ENCODE data around the gene PARD3. TPM values are rescaled to one million over a fixed set of nuclear protein-coding genes. Genes with fewer than 3 reads are reported as not detected.
"Not testable (repeated sequence)": the region's sequence is repeated elsewhere in the genome, so short reads cannot be mapped to it uniquely, and the experiment has no call there.

PARD3 gene
- total RNA-seq, 1 donor from 2014 or later = 88.7 TPM

- H3K9ac ChIP-seq (ENCODE audit: low read depth in 1 of 3, low read length in 3 of 3); H3K36me3 ChIP-seq (ENCODE audit: control insufficient read depth in 3 of 3, insufficient read depth in 3 of 3, low read length in 3 of 3); H3K4me3 ChIP-seq (ENCODE audit: low read length in 3 of 3): not testable (repeated sequence)
These were observed 461.6 kb downstream of the PARD3 start for GRCh38 chr10:34353530-34353929.

DNA sequence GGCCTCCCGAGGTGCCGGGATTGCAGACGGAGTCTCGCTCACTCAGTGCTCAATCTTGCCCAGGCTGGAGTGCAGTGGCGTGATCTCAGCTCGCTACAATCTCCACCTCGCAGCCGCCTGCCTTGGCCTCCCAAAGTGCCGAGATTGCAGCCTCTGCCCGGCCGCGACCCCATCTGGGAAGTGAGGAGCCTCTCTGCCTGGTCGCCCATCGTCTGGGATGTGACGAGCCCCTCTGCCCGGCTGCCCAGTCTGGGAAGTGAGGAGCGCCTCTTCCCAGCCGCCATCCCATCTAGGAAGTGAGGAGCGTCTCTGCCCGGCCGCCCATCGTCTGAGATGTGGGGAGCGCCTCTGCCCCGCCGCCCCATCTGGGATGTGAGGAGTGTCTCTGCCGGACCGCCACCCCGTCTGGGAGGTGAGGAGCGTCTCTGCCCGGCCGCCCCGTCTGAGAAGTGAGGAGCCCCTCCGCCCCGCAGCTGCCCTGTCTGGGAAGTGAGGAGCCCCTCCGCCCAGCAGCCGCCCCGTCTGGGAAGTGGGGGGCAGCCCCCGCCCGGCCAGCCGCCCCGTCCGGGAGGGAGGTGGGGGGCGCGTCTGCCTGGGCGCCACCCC is 462.4 kb downstream of the PARD3 start:
- not testable (repeated sequence) for H3K4me1 ChIP-seq (ENCODE audit: control insufficient read depth in 3 of 3, insufficient read depth in 3 of 3, low read length in 3 of 3); H3K9ac ChIP-seq (ENCODE audit: low read depth in 1 of 3, low read length in 3 of 3); H3K36me3 ChIP-seq (ENCODE audit: control insufficient read depth in 3 of 3, insufficient read depth in 3 of 3, low read length in 3 of 3); H3K27me3 ChIP-seq (ENCODE audit: control insufficient read depth in 3 of 3, insufficient read depth in 3 of 3, low read length in 3 of 3); H3K4me3 ChIP-seq (ENCODE audit: low read length in 3 of 3); H3K9me3 ChIP-seq (ENCODE audit: control insufficient read depth in 3 of 3, low read length in 3 of 3); H3K27ac ChIP-seq (ENCODE audit: low read depth, low read length)

More at GRCh38 chr10:34353530-34353929, 461.6 kb downstream of the PARD3 start:
- not testable (repeated sequence) for H3K4me1 ChIP-seq (ENCODE audit: control insufficient read depth in 3 of 3, insufficient read depth in 3 of 3, low read length in 3 of 3); H3K27me3 ChIP-seq (ENCODE audit: control insufficient read depth in 3 of 3, insufficient read depth in 3 of 3, low read length in 3 of 3); H3K27ac ChIP-seq (ENCODE audit: low read depth, low read length); H3K9me3 ChIP-seq (ENCODE audit: control insufficient read depth in 3 of 3, low read length in 3 of 3)

- H3K4me3 ChIP-seq (ENCODE audit: low read length in 3 of 3) = no peak overlapping the region
- H3K27me3 ChIP-seq (ENCODE audit: control insufficient read depth in 3 of 3, insufficient read depth in 3 of 3, low read length in 3 of 3) = no peaks in the 10 kb centered on the region
- H3K9ac ChIP-seq (ENCODE audit: low read depth in 1 of 3, low read length in 3 of 3) = no peak overlapping the region
- H3K27ac ChIP-seq (ENCODE audit: low read depth, low read length) = no peak overlapping the region
- no peaks in the 10 kb centered on the region for H3K9me3 ChIP-seq (ENCODE audit: control insufficient read depth in 3 of 3, low read length in 3 of 3)
- no peaks in the 10 kb centered on the region for H3K4me1 ChIP-seq (ENCODE audit: control insufficient read depth in 3 of 3, insufficient read depth in 3 of 3, low read length in 3 of 3)
- peaks cover 0 to 6% (median 4%) of the 10 kb centered on the region in 3 donors for H3K36me3 ChIP-seq (ENCODE audit: control insufficient read depth in 3 of 3, insufficient read depth in 3 of 3, low read length in 3 of 3)
These were observed 463.9 kb downstream of the PARD3 start for GRCh38 chr10:34351161-34351560.

- no peaks in the 10 kb centered on the region for H3K36me3 ChIP-seq (ENCODE audit: control insufficient read depth in 3 of 3, insufficient read depth in 3 of 3, low read length in 3 of 3)
- H3K4me1 ChIP-seq (ENCODE audit: control insufficient read depth in 3 of 3, insufficient read depth in 3 of 3, low read length in 3 of 3) = peaks cover 0 to 2% (median 0%) of the 10 kb centered on the region in 3 donors
- no peaks in the 10 kb centered on the region for H3K9me3 ChIP-seq (ENCODE audit: control insufficient read depth in 3 of 3, low read length in 3 of 3)
- no peak overlapping the region for H3K27ac ChIP-seq (ENCODE audit: low read depth, low read length)
- H3K9ac ChIP-seq (ENCODE audit: low read depth in 1 of 3, low read length in 3 of 3) = no peak overlapping the region
- no peaks in the 10 kb centered on the region for H3K27me3 ChIP-seq (ENCODE audit: control insufficient read depth in 3 of 3, insufficient read depth in 3 of 3, low read length in 3 of 3)
- no peak overlapping the region for H3K4me3 ChIP-seq (ENCODE audit: low read length in 3 of 3)
These were observed 466.1 kb downstream of the PARD3 start for GRCh38 chr10:34348917-34349485.

DNA sequence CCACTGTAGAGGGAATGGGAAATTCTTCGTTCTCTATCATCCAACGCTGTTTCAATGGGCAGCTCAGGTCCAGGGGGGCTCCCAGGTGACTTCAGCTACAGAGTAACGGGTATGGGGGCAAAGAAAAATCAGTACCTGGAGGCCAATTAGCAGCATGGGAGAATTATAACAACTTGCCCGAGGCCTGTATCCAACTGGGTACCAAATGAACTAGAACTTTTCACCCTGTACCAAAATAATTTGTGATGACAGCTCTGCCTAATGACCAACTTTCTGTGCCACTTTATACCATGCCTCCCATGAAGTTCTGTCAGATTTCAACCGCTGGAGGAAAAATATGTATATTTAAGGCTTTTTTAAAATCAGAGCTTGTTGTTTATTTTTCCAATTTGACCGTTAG is 467.1 kb downstream of the PARD3 start:
- peaks cover 0 to 2% (median 0%) of the 10 kb centered on the region in 3 donors for H3K4me1 ChIP-seq (ENCODE audit: control insufficient read depth in 3 of 3, insufficient read depth in 3 of 3, low read length in 3 of 3)
- H3K9me3 ChIP-seq (ENCODE audit: control insufficient read depth in 3 of 3, low read length in 3 of 3) = no peaks in the 10 kb centered on the region
- no peak overlapping the region for H3K27ac ChIP-seq (ENCODE audit: low read depth, low read length)

DNA sequence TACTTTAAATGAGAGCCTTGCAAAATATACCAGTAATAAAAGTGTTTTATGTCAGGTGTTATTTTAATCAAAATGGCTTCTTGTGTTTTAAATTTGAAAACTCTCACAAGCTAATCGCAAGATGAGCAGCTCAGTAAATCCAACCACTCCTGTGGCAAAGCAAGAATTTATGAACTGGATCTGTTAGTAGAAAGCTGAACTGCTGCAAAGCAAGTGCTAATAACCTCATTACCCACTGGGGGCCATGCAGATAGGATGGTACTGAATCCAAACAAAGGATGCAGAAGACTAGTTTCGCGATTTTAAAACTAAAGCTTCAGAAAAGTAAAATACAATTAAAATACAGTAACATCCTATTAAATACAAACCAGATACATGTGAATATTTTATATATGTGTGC is 468.0 kb downstream of the PARD3 start:
- Histone ChIP-seq H3K4me3 (ENCODE audit: low read length in 3 of 3) (no peak overlapping the region), H3K27me3 (ENCODE audit: control insufficient read depth in 3 of 3, insufficient read depth in 3 of 3, low read length in 3 of 3) (no peaks in the 10 kb centered on the region), H3K9ac (ENCODE audit: low read depth in 1 of 3, low read length in 3 of 3) (no peak overlapping the region), H3K9me3 (ENCODE audit: control insufficient read depth in 3 of 3, low read length in 3 of 3) (no peaks in the 10 kb centered on the region), H3K4me1 (ENCODE audit: control insufficient read depth in 3 of 3, insufficient read depth in 3 of 3, low read length in 3 of 3) (peaks cover 0 to 2% (median 0%) of the 10 kb centered on the region in 3 donors), H3K27ac (ENCODE audit: low read depth, low read length) (no peak overlapping the region), H3K36me3 (ENCODE audit: control insufficient read depth in 3 of 3, insufficient read depth in 3 of 3, low read length in 3 of 3) (no peaks in the 10 kb centered on the region)

More for the DNA sequence above, 467.1 kb downstream of the PARD3 start:
- Histone ChIP-seq H3K36me3 (ENCODE audit: control insufficient read depth in 3 of 3, insufficient read depth in 3 of 3, low read length in 3 of 3) (no peaks in the 10 kb centered on the region), H3K9ac (ENCODE audit: low read depth in 1 of 3, low read length in 3 of 3) (no peak overlapping the region), H3K4me3 (ENCODE audit: low read length in 3 of 3) (no peak overlapping the region), H3K27me3 (ENCODE audit: control insufficient read depth in 3 of 3, insufficient read depth in 3 of 3, low read length in 3 of 3) (no peaks in the 10 kb centered on the region)

DNA sequence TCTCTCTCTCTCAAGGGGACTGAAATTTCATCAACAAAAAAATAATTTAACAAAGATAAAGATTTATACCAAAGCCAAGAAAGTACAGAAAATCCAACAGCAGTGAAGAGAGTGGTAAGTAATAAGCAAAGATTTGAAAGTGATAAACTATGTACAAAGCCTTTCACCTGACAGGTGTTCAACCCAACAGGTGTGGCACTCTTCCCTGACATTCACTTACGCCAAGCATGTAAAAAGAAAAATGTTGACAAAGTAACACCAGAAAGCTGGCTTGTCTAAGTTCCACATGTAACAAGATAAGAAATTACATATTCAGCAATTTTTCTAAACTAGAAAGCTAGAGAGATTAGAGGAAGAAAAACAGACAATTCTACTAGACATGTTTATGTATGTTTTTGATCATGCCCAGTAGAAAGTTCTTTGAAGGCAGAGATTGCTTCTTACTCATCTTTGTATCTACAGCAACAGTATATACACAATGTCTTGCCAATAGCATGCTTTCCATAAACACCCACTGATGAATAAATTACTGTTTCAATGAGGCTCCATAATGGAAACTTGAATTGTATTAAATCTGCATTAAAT is 468.5 kb downstream of the PARD3 start:
- Histone ChIP-seq H3K9me3 (ENCODE audit: control insufficient read depth in 3 of 3, low read length in 3 of 3) (no peaks in the 10 kb centered on the region), H3K27ac (ENCODE audit: low read depth, low read length) (no peak overlapping the region), H3K36me3 (ENCODE audit: control insufficient read depth in 3 of 3, insufficient read depth in 3 of 3, low read length in 3 of 3) (no peaks in the 10 kb centered on the region), H3K4me3 (ENCODE audit: low read length in 3 of 3) (no peak overlapping the region), H3K9ac (ENCODE audit: low read depth in 1 of 3, low read length in 3 of 3) (no peak overlapping the region), H3K27me3 (ENCODE audit: control insufficient read depth in 3 of 3, insufficient read depth in 3 of 3, low read length in 3 of 3) (no peaks in the 10 kb centered on the region), H3K4me1 (ENCODE audit: control insufficient read depth in 3 of 3, insufficient read depth in 3 of 3, low read length in 3 of 3) (peaks cover 0 to 2% (median 0%) of the 10 kb centered on the region in 3 donors)

GRCh38 chr10:34345383-34345782 is 469.7 kb downstream of the PARD3 start:
- Histone ChIP-seq H3K27ac (ENCODE audit: low read depth, low read length) (no peak overlapping the region), H3K4me3 (ENCODE audit: low read length in 3 of 3) (no peak overlapping the region), H3K9ac (ENCODE audit: low read depth in 1 of 3, low read length in 3 of 3) (no peak overlapping the region), H3K27me3 (ENCODE audit: control insufficient read depth in 3 of 3, insufficient read depth in 3 of 3, low read length in 3 of 3) (no peaks in the 10 kb centered on the region), H3K9me3 (ENCODE audit: control insufficient read depth in 3 of 3, low read length in 3 of 3) (no peaks in the 10 kb centered on the region), H3K36me3 (ENCODE audit: control insufficient read depth in 3 of 3, insufficient read depth in 3 of 3, low read length in 3 of 3) (no peaks in the 10 kb centered on the region), H3K4me1 (ENCODE audit: control insufficient read depth in 3 of 3, insufficient read depth in 3 of 3, low read length in 3 of 3) (peaks cover 0 to 2% (median 0%) of the 10 kb centered on the region in 3 donors)

- H3K4me3 ChIP-seq (ENCODE audit: low read length in 3 of 3) = no peak overlapping the region
- peaks cover 0 to 2% (median 0%) of the 10 kb centered on the region in 3 donors for H3K4me1 ChIP-seq (ENCODE audit: control insufficient read depth in 3 of 3, insufficient read depth in 3 of 3, low read length in 3 of 3)
These were observed 471.3 kb downstream of the PARD3 start for GRCh38 chr10:34343764-34344163.

DNA sequence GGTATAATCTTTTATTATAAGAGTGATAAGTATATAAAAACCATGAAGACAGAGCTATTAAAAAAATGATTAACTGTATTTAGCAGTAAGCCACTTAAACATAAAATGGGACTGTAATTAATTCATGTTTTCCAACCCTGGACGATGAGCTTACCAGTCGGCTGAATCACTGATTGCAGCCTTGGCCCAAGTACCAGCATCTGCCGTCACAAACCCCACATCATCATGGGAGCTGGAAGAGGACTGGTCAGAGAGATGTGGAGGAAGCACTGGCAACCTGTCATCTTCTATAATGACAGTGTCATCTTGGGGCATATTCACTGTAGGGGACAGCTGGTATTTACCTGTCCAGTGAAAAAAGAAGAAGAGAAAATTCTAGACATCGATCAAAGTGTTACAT is 473.6 kb downstream of the PARD3 start:
- no peak overlapping the region for H3K4me3 ChIP-seq (ENCODE audit: low read length in 3 of 3)

More at GRCh38 chr10:34343764-34344163, 471.3 kb downstream of the PARD3 start:
- Histone ChIP-seq H3K27ac (ENCODE audit: low read depth, low read length) (no peak overlapping the region), H3K36me3 (ENCODE audit: control insufficient read depth in 3 of 3, insufficient read depth in 3 of 3, low read length in 3 of 3) (no peaks in the 10 kb centered on the region), H3K9me3 (ENCODE audit: control insufficient read depth in 3 of 3, low read length in 3 of 3) (no peaks in the 10 kb centered on the region), H3K27me3 (ENCODE audit: control insufficient read depth in 3 of 3, insufficient read depth in 3 of 3, low read length in 3 of 3) (no peaks in the 10 kb centered on the region), H3K9ac (ENCODE audit: low read depth in 1 of 3, low read length in 3 of 3) (no peak overlapping the region)

More for the DNA sequence above, 473.6 kb downstream of the PARD3 start:
- Histone ChIP-seq H3K4me1 (ENCODE audit: control insufficient read depth in 3 of 3, insufficient read depth in 3 of 3, low read length in 3 of 3) (peaks cover 0 to 2% (median 0%) of the 10 kb centered on the region in 3 donors), H3K9ac (ENCODE audit: low read depth in 1 of 3, low read length in 3 of 3) (no peak overlapping the region), H3K27ac (ENCODE audit: low read depth, low read length) (no peak overlapping the region), H3K36me3 (ENCODE audit: control insufficient read depth in 3 of 3, insufficient read depth in 3 of 3, low read length in 3 of 3) (no peaks in the 10 kb centered on the region), H3K9me3 (ENCODE audit: control insufficient read depth in 3 of 3, low read length in 3 of 3) (no peaks in the 10 kb centered on the region), H3K27me3 (ENCODE audit: control insufficient read depth in 3 of 3, insufficient read depth in 3 of 3, low read length in 3 of 3) (no peaks in the 10 kb centered on the region)

All from skeletal muscle tissue (tissue), 4 donors.